Amniotic epithelial cell (primary cell): ENCODE data around the gene DUS1L.

ENCODE experiments used
- DNase-seq: peaks from one replicate; pipeline ENCODE4 v3.0.0-alpha.2; 2010; ENCODE audit warnings: low read depth

The DUS1L gene

GRCh38 chr17:82039695-82040299, 25.8 kb downstream of the DUS1L start:
- no peak for DNase-seq

- peak; percentile 87 for DNase-seq
Observed at GRCh38 chr17:82038796-82039409, 26.7 kb downstream of the DUS1L start.

GRCh38 chr17:82037889-82038195, 27.8 kb downstream of the DUS1L start:
- no peak for DNase-seq

GRCh38 chr17:82037092-82037888, 28.3 kb downstream of the DUS1L start, which contains the start of gene DCXR:
TSS of gene DCXR (minus strand) at chr17:82037697. CDS start at chr17:82037682, 15 bp downstream.
- peak; percentile 92 for DNase-seq

- no peak for DNase-seq
Observed at GRCh38 chr17:82036634-82037091, 28.9 kb downstream of the DUS1L start.

- no peak for DNase-seq
Observed at GRCh38 chr17:82035956-82036633, 29.5 kb downstream of the DUS1L start.

GRCh38 chr17:82035488-82035887, 30.1 kb downstream of the DUS1L start:
- no peak for DNase-seq

- DNase-seq = no peak
Observed at GRCh38 chr17:82034371-82035011, 31.1 kb downstream of the DUS1L start.

GRCh38 chr17:82033359-82034085, 32.1 kb downstream of the DUS1L start:
- DNase-seq = no peak

GRCh38 chr17:82031885-82032627, 33.5 kb downstream of the DUS1L start:
- no peak for DNase-seq

GRCh38 chr17:82031303-82031884, 34.2 kb downstream of the DUS1L start, which contains the start of gene RAC3:
TSS of gene RAC3 (plus strand) at chr17:82031678. CDS start at chr17:82031762, 84 bp downstream.
- peak; percentile 12 for DNase-seq

GRCh38 chr17:82030470-82031302, 34.9 kb downstream of the DUS1L start:
- DNase-seq = peak; percentile 83

- no peak for DNase-seq
Observed at GRCh38 chr17:82029990-82030469, 35.6 kb downstream of the DUS1L start.

- DNase-seq = no peak
Observed at GRCh38 chr17:82029391-82029790, 36.2 kb downstream of the DUS1L start.

GRCh38 chr17:82028966-82029365, 36.6 kb downstream of the DUS1L start:
- no peak for DNase-seq

GRCh38 chr17:82028246-82028645, 37.4 kb downstream of the DUS1L start:
- DNase-seq = no peak

GRCh38 chr17:82025401-82026107, 40.0 kb downstream of the DUS1L start:
- DNase-seq = no peak

- no peak for DNase-seq
Observed at GRCh38 chr17:82024859-82025258, 40.7 kb downstream of the DUS1L start.
